Measurements from ENCODE around the gene SH3TC2. TPM values are rescaled to one million over a fixed set of nuclear protein-coding genes. Genes with fewer than 3 reads are reported as not detected.

Gene SH3TC2
- total and polyA plus RNA-seq, 2 donors (not counting 1 experiment from before 2014, with no cell fraction given), result not detected

GRCh38 chr5:148965511-148966265, 97.2 kb downstream of the SH3TC2 start:
- no peaks in the 10 kb centered on the region for H3K9me3 Mint-ChIP-seq (ENCODE audit: insufficient read depth)

More at GRCh38 chr5:148965511-148966265, 97.2 kb downstream of the SH3TC2 start:
- peaks cover 4% of the 10 kb centered on the region for H3K27me3 Mint-ChIP-seq
- intact Hi-C loops (cut with micrococcal nuclease), result no loop called here
- no peak for ATAC-seq (ENCODE audit: low read depth)
- H3K4me3 Mint-ChIP-seq, result no peak overlapping the region
- H3K4me1 ChIP-seq (ENCODE audit: control insufficient read depth in 2 of 2, insufficient read depth in 2 of 2, low read length in 2 of 2), result peaks cover 5 to 7% of the 10 kb centered on the region in 2 donors
- H4K20me1 ChIP-seq (ENCODE audit: control insufficient read depth, insufficient read depth, low read length, poor library complexity, severe bottlenecking), result no peaks in the 10 kb centered on the region
- ChIA-PET CTCF (interaction anchor here (1.3 to 16.2 kb wide), 4 partner anchors 8 to 235 kb away, joined by 4 to 753 read pairs (median 14); no protein-coding TSS in a partner anchor), POLR2A (no interaction called here)
- no peak overlapping the region for H3K27ac ChIP-seq (ENCODE audit: low read length in 2 of 2)
- no peak overlapping the region for H3K4me3 ChIP-seq (ENCODE audit: control extremely low read depth in 1 of 5, extremely low read depth in 1 of 5, insufficient read depth in 1 of 5, low read depth in 2 of 5, low read length in 4 of 5)
- no peaks in the 10 kb centered on the region for H3K36me3 ChIP-seq (replicated peaks in 1 of 2; ENCODE audit: control extremely low read depth in 1 of 2, control insufficient read depth in 1 of 2, extremely low read depth in 1 of 2, insufficient read depth in 2 of 2, low read length in 1 of 2)
- TF ChIP-seq EZH2 (IDR thresholded peaks at IDR 0.05; ENCODE audit: borderline replicate concordance, insufficient read depth, low read depth, low read length, poor library complexity, severe bottlenecking) (no peak), CTCF (IDR thresholded peaks at IDR 0.05) (no peak)
- H3K4me1 Mint-ChIP-seq, result peaks cover 4% of the 10 kb centered on the region
- no peak for DNase-seq
- H3K27me3 ChIP-seq (replicated peaks in 1 of 4; ENCODE audit: control extremely low read depth in 1 of 4, control insufficient read depth in 3 of 4, insufficient read depth in 4 of 4, low read length in 3 of 4), result peaks cover 0 to 2% (median 0%) of the 10 kb centered on the region in 4 experiments
- no peak overlapping the region for H3K4me2 ChIP-seq (replicated peaks; ENCODE audit: low read depth, low read length, poor library complexity, severe bottlenecking)
- no peak overlapping the region for H2AFZ ChIP-seq (ENCODE audit: insufficient read depth, low read depth, low read length, poor library complexity, severe bottlenecking)
- 91% methylated on average over 10 of the region's 13 CpGs for WGBS (ENCODE audit: insufficient coverage)
- H3K79me2 ChIP-seq (ENCODE audit: control insufficient read depth, insufficient read depth, low read length), result no peaks in the 10 kb centered on the region
- no peak overlapping the region for H3K27ac Mint-ChIP-seq
- H3K9me3 ChIP-seq (ENCODE audit: control extremely low read depth in 1 of 3, control insufficient read depth in 2 of 3, insufficient read depth in 1 of 3, low read length in 2 of 3), result no peaks in the 10 kb centered on the region
- no peak overlapping the region for H3K9ac ChIP-seq (ENCODE audit: low read length)

All from B cell (primary cell).